Esophagus squamous epithelium (tissue), 4 donors: ENCODE data around the gene RASSF3.

Experiments used
- POLR2A ChIP-seq, 4 donors: fragments of 450-650 bp; IDR thresholded peaks; one replicate each; pipeline ENCODE4 v1.6.1; 2017; ENCODE audit warnings: antibody characterized with exemption in 4 of 4, mild to moderate bottlenecking in 4 of 4, moderate library complexity in 3 of 4
- TF ChIP-seq, protein P1 (sequence below), 6 experiments: fragments of 450-650 bp in 4 of 6; fragments of 200-600 bp in 2 of 6; sonication (generic) in 2 of 6; IDR thresholded peaks; one replicate each; pipeline ENCODE4 v1.5.1; 2016 to 2019; ENCODE audit warnings: antibody characterized with exemption in 6 of 6, mild to moderate bottlenecking in 4 of 6, moderate library complexity in 4 of 6

GRCh38 chr12:64694130-64695040 is 84.1 kb downstream of the RASSF3 start:
- TF ChIP-seq, protein P1, sequence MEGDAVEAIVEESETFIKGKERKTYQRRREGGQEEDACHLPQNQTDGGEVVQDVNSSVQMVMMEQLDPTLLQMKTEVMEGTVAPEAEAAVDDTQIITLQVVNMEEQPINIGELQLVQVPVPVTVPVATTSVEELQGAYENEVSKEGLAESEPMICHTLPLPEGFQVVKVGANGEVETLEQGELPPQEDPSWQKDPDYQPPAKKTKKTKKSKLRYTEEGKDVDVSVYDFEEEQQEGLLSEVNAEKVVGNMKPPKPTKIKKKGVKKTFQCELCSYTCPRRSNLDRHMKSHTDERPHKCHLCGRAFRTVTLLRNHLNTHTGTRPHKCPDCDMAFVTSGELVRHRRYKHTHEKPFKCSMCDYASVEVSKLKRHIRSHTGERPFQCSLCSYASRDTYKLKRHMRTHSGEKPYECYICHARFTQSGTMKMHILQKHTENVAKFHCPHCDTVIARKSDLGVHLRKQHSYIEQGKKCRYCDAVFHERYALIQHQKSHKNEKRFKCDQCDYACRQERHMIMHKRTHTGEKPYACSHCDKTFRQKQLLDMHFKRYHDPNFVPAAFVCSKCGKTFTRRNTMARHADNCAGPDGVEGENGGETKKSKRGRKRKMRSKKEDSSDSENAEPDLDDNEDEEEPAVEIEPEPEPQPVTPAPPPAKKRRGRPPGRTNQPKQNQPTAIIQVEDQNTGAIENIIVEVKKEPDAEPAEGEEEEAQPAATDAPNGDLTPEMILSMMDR (IDR thresholded peaks at IDR 0.05), result no peak
- TF ChIP-seq POLR2A (IDR thresholded peaks at IDR 0.05), result no peak
